EL (cell line): ENCODE measurements around the gene USP30.

Experiments used
- DNase-seq: peaks from one replicate; pipeline ENCODE4 v3.0.0-alpha.2; 2016

Gene USP30

DNA sequence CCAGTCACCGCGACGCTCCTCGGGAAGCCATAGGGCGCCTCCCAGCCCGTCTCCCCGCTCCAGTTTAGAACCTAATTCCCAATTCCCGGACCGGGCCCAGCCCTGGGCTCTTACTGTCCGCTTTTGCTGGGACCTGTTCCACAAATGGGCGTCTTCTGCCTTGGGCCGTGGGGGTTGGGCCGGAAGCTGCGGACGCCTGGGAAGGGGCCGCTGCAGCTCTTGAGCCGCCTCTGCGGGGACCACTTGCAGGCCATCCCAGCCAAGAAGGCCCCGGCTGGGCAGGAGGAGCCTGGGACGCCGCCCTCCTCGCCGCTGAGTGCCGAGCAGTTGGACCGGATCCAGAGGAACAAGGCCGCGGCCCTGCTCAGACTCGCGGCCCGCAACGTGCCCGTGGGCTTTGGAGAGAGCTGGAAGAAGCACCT is 45.8 kb downstream of the USP30 start:
- peak; percentile 58 for DNase-seq

GRCh38 chr12:109098651-109099050 is 46.3 kb downstream of the USP30 start:
- no peak for DNase-seq

GRCh38 chr12:109099431-109100020 is 47.1 kb downstream of the USP30 start:
- no peak for DNase-seq

GRCh38 chr12:109100741-109101140 is 48.4 kb downstream of the USP30 start:
- DNase-seq = no peak

DNA sequence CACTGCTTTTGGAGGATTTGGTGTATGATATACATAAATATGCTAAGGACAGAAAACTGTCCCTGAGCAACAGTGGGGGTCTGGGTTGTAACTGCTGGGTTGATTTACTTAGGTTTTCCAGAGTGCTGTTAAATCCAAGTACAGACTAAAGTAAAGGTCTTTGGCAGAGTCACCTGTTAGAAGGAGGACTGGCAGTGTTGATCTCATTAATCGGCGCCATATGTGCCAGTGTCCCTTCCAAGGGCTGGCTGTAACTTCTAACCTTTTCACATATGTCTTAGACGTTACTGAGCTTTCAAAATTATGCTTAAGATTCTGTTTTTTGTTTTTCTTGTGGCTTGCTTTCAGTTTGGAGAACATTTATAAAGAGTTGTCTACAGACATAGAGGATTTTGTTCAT is 50.1 kb downstream of the USP30 start:
- DNase-seq = no peak

DNA sequence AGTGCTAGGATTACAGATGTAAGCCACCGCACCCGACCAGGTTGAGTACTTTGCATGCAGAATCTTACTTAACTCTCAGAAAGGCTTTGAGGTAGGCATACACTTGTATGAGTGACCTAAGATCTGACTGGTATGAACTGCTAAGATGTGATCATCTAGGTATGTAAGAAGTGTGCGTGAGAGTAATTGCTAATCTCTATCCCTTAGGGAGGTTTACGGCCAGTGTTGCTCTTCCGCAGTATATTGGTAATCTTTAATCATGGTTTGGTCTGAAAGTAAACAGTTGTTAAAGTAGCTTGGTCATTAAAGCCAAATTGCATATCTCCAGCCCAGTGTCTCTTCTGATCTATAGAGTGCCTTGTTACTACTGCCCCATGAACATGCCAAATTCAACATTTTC is 52.8 kb downstream of the USP30 start:
- DNase-seq = no peak

GRCh38 chr12:109109746-109110350 is 57.5 kb downstream of the USP30 start:
- no peak for DNase-seq

DNA sequence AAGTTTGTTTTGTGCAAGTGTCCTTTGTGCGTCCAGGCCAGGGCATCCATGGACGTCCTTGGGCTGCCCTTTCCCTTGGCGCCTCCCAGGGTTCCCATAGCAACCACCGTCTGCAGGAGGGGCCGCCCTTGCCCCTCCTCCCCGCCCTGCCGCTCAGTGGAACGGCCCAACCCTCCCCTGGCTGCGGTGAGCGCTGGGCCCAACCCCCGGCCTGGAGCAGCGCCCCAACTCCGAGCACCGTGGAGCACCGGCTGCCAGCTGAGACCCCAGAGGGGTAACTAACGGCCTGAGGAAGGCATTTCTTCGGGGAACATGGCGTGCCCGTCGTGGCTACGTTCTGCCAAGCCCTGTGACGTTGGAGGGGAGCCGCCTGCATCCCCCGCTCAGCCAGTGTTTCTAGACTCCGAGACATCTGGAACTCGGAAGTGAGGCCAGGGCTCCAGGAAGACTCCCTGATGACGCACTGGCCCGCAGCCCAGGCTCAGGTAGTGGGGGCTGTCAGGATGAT is 58.7 kb downstream of the USP30 start:
- peak; percentile 82 for DNase-seq

DNA sequence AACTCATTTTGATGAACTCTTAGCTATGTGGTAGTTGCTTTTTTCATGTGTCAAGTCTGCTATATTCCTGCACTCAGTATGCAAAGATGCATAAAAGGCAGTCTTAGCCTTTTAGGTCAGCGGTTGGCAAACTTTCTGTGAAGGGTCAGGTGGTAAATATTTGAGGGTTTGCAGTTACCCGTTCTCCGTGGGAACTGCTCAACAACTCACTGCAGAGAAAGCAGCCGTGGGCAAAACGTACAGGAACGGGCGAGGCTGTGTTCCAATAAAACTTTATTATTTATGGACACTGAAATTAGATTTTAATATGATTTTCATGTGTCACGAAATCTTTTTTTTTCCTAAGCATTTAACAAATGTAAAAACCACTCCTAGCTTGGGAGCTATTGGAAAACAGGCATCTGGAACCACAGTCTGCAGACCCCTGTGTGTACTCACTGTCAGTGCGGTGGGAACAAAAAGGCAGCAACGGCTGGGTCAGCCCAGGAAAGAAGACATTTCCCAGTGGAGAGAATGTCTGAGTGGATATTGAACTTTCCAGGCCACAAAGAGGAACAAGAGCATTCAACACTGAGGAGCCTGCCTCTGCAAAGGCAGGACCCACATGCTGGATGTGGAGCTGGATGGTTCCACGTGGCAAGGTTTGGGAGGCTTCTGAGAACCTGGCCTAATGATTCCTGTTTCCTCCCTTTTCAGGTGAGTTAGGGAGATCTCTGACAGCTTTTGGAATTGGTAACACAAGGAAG is 60.5 kb downstream of the USP30 start:
- no peak for DNase-seq

- DNase-seq = no peak
Measured at GRCh38 chr12:109113661-109114321, 61.4 kb downstream of the USP30 start.

GRCh38 chr12:109114644-109115043 is 62.3 kb downstream of the USP30 start:
- DNase-seq = no peak

- DNase-seq = no peak
Measured at GRCh38 chr12:109115404-109115757, 63.0 kb downstream of the USP30 start.

DNA sequence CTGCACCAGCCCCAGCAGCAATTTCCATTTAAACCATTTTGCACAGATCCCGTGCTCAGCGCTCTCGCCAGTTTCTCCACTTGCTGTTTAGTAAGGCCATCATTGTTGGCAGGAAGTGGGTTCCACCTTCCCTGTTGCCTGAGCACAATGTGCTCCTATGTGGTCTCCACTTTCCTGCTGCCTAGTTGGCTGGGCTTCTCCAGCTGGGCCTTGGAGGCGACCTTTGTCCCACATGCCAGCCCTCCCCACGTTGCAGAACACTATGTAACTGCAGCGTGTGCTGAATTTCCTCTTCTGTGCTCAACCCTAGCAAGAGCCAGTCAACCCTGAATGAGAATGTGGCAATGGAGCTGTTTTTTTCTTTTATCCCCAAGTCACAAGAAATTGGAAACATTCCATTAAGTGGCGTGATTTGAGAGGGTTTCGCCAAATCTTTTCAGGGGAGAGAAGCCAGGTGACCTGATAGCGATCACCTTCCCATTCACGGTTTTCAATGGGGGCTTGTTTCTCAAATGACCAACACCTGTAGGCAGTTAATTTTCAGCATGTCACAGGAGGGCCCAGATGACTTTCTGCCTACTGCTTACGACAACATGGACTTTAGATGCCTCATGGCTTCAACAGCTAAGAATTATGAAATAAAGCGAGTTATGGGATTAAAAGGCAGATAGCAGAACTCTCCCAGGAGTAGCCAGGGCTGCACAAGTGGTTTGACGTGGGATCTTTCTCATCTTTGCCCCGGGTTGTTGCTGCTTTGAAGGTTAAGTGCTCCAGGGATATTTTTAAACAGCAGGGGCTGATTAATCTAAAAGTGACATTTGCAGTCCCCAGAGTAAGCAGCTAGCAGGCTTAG is 63.6 kb downstream of the USP30 start, which contains the start of gene ACACB:
ACACB (plus strand) TSS at position 830 of the 853 bp plus-strand sequence. CDS start 22,819 bp downstream, outside the sequence.
- DNase-seq = no peak

DNA sequence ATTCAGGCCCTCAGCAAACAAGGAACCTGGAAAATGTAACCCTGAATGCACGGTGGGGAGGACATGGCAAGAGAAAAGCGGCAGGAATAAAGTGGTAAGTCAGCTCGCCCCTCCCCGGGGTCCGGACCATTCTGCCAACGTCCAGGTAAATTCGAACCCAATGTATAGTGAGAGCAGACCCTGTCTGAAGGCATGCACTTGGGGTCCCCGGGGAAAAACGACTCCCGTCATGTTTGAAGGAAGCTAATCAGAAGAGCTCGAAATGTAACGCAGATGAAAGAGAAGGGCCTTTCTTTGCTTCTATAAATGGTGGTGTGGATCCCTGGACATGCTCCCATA is 64.2 kb downstream of the USP30 start:
- DNase-seq = no peak

GRCh38 chr12:109120095-109120494 is 67.7 kb downstream of the USP30 start:
- no peak for DNase-seq

- no peak for DNase-seq
Measured at GRCh38 chr12:109120557-109120956, 68.2 kb downstream of the USP30 start.

DNA sequence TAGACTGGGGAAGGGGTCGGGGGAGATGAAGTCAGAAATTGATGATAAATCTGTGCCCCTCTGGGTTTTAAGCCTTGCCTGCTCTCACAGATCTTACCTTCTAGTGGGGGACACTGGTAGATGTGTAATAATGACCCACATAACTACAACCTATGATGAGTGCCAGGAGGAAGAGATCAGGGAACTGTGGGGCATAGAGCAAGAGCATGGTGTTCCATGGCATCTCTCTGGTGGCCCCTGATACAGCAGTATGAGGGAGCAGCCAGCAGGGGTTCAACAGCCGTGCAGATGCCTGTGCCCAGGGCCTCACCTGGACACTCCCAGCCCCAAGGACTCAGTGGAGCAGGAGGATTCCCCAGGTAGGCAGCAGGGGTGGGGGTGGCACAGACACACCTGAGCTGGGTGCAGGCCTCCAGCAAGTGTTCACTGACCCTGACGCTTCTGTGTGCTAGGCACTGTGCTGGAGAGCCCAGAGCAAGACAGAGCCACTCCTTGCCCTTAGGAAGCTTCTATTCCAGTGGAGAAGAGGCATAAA is 69.0 kb downstream of the USP30 start:
- DNase-seq = no peak

GRCh38 chr12:109124878-109125648 is 72.7 kb downstream of the USP30 start:
- DNase-seq = no peak

GRCh38 chr12:109125791-109126190 is 73.4 kb downstream of the USP30 start:
- DNase-seq = no peak

DNA sequence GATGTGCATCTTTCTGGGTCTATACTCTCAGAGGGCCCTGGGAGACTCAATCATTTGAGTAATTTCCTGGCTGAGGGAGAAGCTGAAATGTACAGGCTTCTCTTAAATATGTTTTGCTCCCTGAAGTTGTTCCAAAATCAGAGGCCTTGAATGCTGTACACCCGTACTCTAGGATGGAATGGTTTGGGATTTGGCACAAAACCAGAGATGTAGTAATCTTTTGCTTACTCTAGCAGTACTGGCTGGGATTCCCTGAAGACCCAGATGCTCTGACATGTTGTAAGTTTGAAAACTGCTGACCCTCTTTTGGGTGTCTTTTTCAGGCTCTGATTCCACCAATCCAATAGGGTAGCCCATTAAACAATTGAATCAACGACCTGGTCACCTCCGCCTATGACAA is 74.4 kb downstream of the USP30 start:
- no peak for DNase-seq

DNA sequence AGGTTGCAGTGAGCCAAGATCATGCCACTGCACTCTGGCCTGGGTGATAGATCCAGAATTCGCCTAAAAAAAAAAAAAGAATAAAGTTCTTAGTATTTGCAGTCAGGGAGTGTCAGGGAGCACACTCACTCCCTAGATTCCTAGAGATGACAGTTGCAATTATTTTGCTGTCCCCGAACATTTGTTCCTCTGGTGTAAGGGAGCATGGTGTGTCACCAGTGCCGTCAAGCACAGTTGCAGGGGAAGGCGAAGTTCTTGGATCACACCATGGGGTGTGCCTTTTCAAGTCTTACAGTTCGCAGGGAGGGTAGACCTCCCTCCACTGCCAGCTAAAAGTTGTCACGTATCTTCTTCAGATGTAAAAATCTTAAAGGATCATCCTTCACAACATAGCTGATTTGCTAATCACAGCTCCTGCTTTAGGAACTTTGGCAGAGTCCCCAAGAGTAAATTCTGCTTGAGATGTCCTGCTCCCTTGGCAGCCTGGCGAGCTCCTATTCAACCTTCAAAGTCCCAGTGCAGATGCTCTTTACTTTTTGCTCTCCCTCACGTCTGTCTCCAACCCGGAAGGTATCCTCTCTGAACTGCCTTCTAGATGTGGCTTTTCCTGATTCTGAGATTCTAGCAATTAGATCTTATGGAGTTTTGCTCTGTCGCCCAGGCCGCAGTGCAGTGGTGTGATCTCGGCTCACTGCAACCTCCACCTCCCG is 75.3 kb downstream of the USP30 start:
- DNase-seq = no peak
